ENCODE results near the gene GAL3ST3. TPM values are rescaled to one million over a fixed set of nuclear protein-coding genes. Genes with fewer than 3 reads are reported as not detected.

The GAL3ST3 gene
- polyA plus RNA-seq, 3 donors, result not detected

- Histone ChIP-seq H4K20me1 (ENCODE audit: insufficient read depth, low read length) (peaks cover 18% of the 10 kb centered on the region), H3K4me2 (replicated peaks; ENCODE audit: extremely low read depth, low read length, poor library complexity, severe bottlenecking) (no peak overlapping the region), H3K36me3 (replicated peaks in 1 of 2; ENCODE audit: control insufficient read depth in 1 of 2, insufficient read depth in 2 of 2, low read length in 2 of 2) (no peaks in the 10 kb centered on the region), H3K79me2 (ENCODE audit: insufficient read depth, low read length) (peaks cover 79% of the 10 kb centered on the region), H3K4me1 (ENCODE audit: control insufficient read depth in 1 of 2, insufficient read depth in 2 of 2, low read length in 2 of 2) (peaks cover 2 to 11% of the 10 kb centered on the region in 2 donors), H3K27ac (ENCODE audit: low read depth in 1 of 2, low read length in 2 of 2) (no peak overlapping the region), H3K4me3 (replicated peaks in 1 of 3; ENCODE audit: low read depth in 2 of 3, low read length in 3 of 3) (no peak overlapping the region), H3K27me3 (ENCODE audit: control insufficient read depth in 2 of 2, insufficient read depth in 2 of 2, low read length in 2 of 2) (no peaks in the 10 kb centered on the region), H2AFZ (ENCODE audit: insufficient read depth, low read depth, low read length, poor library complexity, severe bottlenecking) (no peak overlapping the region), H3K9ac (ENCODE audit: insufficient read depth, low read length, poor library complexity, severe bottlenecking) (no peak overlapping the region), H3K9me3 (replicated peaks in 1 of 2; ENCODE audit: control insufficient read depth in 1 of 2, insufficient read depth in 1 of 2, low read length in 2 of 2) (no peaks in the 10 kb centered on the region)
- Mint-ChIP-seq H3K4me1 (peaks cover 24% of the 10 kb centered on the region), H3K9me3 (no peaks in the 10 kb centered on the region), H3K27me3 (ENCODE audit: low read depth in 3 of 3) (no peaks in the 10 kb centered on the region), H3K27ac (peak overlapping the region in 2 of 7 donors; percentile 10 to 33), H3K4me3 (no peak overlapping the region), H3K36me3 (peaks cover 6 to 8% of the 10 kb centered on the region in 2 donors)
- no peak for TF ChIP-seq CTCF (IDR thresholded peaks at IDR 0.05)
- no peak for DNase-seq
- WGBS (ENCODE audit: insufficient coverage), result 100% methylated on average over 3 of the region's 9 CpGs
- intact Hi-C loops (cut with micrococcal nuclease), result no loop called here
Measured at GRCh38 chr11:66087148-66087908, 38.4 kb upstream of the GAL3ST3 start.

- Histone ChIP-seq H3K36me3 (replicated peaks in 1 of 2; ENCODE audit: control insufficient read depth in 1 of 2, insufficient read depth in 2 of 2, low read length in 2 of 2) (no peaks in the 10 kb centered on the region), H2AFZ (ENCODE audit: insufficient read depth, low read depth, low read length, poor library complexity, severe bottlenecking) (no peak overlapping the region), H3K79me2 (ENCODE audit: insufficient read depth, low read length) (peaks cover 88% of the 10 kb centered on the region), H3K27me3 (ENCODE audit: control insufficient read depth in 2 of 2, insufficient read depth in 2 of 2, low read length in 2 of 2) (no peaks in the 10 kb centered on the region), H4K20me1 (ENCODE audit: insufficient read depth, low read length) (peaks cover 18% of the 10 kb centered on the region), H3K4me3 (replicated peaks in 1 of 3; ENCODE audit: low read depth in 2 of 3, low read length in 3 of 3) (no peak overlapping the region), H3K27ac (ENCODE audit: low read depth in 1 of 2, low read length in 2 of 2) (no peak overlapping the region), H3K4me2 (replicated peaks; ENCODE audit: extremely low read depth, low read length, poor library complexity, severe bottlenecking) (no peak overlapping the region), H3K9ac (ENCODE audit: insufficient read depth, low read length, poor library complexity, severe bottlenecking) (no peak overlapping the region), H3K9me3 (replicated peaks in 1 of 2; ENCODE audit: control insufficient read depth in 1 of 2, insufficient read depth in 1 of 2, low read length in 2 of 2) (no peaks in the 10 kb centered on the region), H3K4me1 (ENCODE audit: control insufficient read depth in 1 of 2, insufficient read depth in 2 of 2, low read length in 2 of 2) (peaks cover 22 to 35% of the 10 kb centered on the region in 2 donors)
- H3K4me1 Mint-ChIP-seq, result peaks cover 46% of the 10 kb centered on the region
- DNase-seq, result no peak
- peak overlapping the region in 1 of 7 donors; percentile 63 for H3K27ac Mint-ChIP-seq
- H3K36me3 Mint-ChIP-seq, result peaks cover 4 to 6% of the 10 kb centered on the region in 2 donors
- TF ChIP-seq CTCF (IDR thresholded peaks at IDR 0.05), result no peak
- no peaks in the 10 kb centered on the region for H3K27me3 Mint-ChIP-seq (ENCODE audit: low read depth in 3 of 3)
- intact Hi-C loops (cut with micrococcal nuclease), result no loop called here
- WGBS (ENCODE audit: insufficient coverage), result no CpG with 5 or more reads among the region's 3 CpGs
- peaks cover 0 to 1% (median 0%) of the 10 kb centered on the region in 7 donors for H3K9me3 Mint-ChIP-seq
- no peak overlapping the region for H3K4me3 Mint-ChIP-seq
Measured at GRCh38 chr11:66084821-66085475, 36.0 kb upstream of the GAL3ST3 start.
